NOMO-1 treated with DMSO at 0.1 percent for 48 hours (cell line): ENCODE measurements around the gene RPAP3.

Experiments used
- DNase-seq: peaks from one replicate; lab custom pipeline; 2025; ENCODE audit not compliant: unreplicated experiment; lab: John Stamatoyannopoulos, UW

The RPAP3 gene

GRCh38 chr12:47705566-47706425 lies at the start of gene RPAP3:
Gene RPAP3 (minus strand): TSS chr12:47706030. CDS start chr12:47702840, 3,190 bp downstream.
- peak; percentile 92 for DNase-seq

GRCh38 chr12:47754881-47755280 lies 49.1 kb upstream of the RPAP3 start:
- no peak for DNase-seq

DNA sequence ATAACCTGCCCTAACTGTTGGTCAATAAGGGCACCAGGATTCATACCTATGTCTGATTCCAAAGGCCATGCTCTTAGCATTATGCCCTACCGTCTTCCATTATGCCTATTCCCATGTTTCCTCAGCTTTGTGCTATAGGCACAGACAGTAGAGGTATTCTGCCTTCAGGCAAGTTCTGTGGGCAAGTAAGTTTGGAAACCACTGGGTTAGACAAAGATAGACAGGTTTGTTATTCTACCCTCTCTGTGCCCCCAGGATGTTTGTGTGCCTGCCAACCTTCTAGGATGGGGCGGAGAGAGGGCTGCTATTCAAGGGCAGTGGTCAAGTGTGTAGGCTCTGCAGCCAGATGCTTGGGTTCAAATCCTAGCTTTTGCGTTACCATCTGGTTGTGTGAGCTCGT lies 48.3 kb upstream of the RPAP3 start:
- DNase-seq, result no peak

- DNase-seq, result no peak
These were observed 47.5 kb upstream of the RPAP3 start for GRCh38 chr12:47753021-47754001.

- DNase-seq, result no peak
These were observed 46.7 kb upstream of the RPAP3 start for GRCh38 chr12:47752552-47752951.

DNA sequence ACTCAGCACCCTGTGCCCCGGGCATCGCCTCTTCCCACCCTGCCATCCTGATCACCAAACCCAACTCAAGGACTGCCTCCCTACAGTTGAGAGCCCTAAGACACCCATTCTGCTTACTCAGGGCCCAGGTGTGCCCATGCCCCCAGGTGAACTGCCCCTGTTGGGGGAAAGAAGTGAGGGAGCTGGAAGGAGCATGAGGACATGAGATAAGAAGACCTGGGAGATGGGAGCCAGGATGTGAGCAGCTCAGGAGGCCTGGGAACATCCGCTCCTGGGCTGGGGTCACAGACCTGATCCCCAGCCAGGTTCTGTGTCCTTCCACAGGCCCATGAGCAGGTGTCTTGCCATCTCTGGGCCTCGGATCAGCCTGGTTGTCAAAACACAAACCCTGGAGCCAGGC lies 46.3 kb upstream of the RPAP3 start:
- DNase-seq, result no peak

- no peak for DNase-seq
These were observed 45.7 kb upstream of the RPAP3 start for GRCh38 chr12:47751561-47751960.

- no peak for DNase-seq
These were observed 45.2 kb upstream of the RPAP3 start for GRCh38 chr12:47750916-47751470.

- peak; percentile 74 for DNase-seq
These were observed 44.5 kb upstream of the RPAP3 start for GRCh38 chr12:47750229-47750798.

DNA sequence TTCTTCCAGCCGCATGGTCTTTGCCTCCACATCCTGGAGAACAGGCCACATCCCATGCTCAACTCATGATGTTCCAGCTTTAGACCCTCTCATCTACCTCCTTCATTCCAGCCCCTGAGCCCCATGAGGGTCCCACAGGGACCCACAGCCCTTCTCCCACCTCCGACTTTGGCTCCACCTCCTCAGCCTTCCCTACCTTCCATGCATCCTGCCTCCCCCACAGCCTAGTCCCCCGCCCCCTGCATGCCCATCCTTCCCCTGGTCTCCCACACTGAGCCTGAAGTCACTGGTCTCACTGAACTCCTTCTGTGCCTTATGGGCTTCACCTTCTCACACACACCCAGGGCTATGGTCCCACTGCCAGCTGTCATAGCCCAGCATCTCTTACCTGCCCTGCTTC lies 43.1 kb upstream of the RPAP3 start:
- DNase-seq, result no peak

DNA sequence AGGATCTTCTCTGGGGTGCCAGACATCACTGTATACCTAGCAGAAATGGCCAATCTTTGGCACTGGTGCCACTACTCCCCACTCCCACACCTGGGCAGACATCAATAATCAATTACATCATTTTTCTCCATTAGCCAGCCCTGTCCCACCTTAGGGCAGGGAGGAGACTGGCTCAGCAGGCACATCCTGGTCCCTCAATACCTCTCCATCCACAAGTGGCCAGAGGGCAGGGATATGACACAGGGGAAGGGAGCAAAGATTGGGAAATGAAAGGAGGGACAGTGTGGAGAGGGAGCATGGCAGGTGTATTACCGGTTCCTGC lies 42.6 kb upstream of the RPAP3 start:
- DNase-seq, result no peak

DNA sequence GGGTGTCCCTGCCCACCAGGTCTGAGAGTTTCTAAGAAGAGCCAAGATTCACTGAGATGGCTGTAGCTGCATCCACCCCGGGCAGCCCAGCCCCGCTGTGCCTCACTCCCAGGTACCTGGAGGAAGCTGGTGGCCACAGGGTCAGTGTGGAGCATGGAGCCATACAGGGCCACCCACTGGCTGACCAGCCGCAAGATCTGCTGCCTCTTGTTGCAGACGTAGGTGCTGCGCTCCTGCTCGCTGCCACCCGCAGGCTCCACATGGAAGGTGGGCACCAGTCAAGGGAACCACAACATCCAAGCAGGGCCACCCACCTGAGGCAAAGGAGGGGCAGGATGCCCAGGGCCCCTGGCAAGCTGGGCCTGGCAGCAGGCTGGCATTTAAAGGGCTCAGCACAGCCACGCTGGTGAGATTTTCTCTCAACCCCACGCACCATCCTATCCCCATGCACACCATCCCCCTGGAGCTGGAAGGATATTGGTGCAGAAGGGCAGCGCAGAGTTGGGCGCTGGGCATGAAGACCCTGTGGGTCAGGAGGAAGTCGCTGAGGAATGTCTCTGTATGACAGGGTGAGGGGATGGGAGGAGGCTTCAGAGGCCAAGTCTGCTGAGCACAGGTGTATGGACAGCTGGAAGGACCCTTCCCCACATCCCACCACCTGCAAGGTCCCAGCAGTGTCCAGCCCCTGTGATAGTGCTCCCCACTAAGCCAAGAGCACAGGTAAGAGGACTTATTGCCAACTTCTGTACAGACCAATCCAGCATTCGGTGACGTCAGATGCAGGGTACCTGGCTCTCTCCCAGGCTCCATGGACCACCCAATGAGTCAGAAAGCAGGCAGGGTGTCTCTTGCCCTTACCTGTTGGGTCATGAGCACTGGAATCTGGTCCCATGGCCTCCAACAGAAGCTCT lies 42.0 kb upstream of the RPAP3 start:
- DNase-seq, result no peak

DNA sequence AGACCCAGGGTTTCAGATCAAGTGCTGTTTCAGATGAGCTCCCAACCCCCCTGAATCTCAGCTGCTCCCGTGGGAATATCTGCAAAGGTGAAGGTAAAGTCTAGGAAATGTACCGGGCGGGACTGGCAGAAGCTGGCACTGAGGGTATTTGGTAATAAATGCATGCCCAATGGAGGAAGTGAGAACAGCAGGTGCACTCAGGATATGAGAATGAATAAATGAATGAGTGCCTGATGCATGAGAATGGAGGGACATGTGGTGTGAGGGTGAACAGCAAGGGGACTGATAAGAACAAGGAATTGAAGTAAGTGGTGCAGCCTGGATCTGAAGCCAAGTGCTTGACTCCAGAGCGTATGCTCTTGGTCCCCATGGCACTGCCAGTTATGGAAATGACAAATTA lies 41.3 kb upstream of the RPAP3 start:
- DNase-seq, result no peak

DNA sequence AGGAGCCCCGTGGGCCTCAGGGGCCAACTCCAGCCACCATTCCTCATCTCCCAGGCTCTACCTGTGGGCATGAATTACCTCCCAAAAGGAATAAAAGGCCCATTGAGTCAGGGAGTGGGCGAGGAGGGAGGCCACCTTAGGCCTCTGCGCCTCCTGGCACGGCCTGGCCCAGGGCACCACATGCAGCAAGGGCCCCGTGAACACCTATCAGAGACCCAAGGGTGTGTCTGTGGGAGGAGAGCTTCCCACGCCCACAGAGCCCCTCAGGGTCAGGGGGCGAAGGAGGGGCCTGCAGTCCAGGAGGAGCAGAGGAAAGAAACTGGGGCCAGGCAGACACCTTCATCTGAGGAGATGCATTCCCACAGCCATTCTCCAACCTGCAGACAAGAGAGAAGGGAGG lies 40.7 kb upstream of the RPAP3 start:
- DNase-seq, result no peak

DNA sequence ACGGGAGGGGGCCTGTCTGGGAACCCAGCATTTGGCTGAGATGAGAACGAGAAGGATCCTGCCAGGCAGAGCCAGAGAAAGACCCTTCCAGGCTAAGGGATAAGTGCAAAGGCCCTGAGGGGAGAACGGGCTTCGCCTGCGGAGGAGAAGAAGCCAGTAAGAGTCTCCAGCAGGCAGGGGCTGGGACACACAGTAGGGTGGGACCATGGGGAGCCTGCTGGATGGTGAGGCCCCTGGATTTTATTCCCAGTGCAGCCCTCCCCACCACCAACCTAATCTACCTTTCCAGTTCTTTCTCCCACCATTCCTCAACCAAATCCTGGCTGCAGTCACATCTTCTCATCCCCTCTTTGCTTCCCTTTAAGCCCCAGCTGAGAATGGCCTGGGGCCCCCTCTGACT lies 40.2 kb upstream of the RPAP3 start:
- DNase-seq, result no peak

- DNase-seq, result no peak
These were observed 39.7 kb upstream of the RPAP3 start for GRCh38 chr12:47745485-47746041.

GRCh38 chr12:47744778-47745436 lies 39.1 kb upstream of the RPAP3 start:
- no peak for DNase-seq

- no peak for DNase-seq
These were observed 38.3 kb upstream of the RPAP3 start for GRCh38 chr12:47744005-47744651.

DNA sequence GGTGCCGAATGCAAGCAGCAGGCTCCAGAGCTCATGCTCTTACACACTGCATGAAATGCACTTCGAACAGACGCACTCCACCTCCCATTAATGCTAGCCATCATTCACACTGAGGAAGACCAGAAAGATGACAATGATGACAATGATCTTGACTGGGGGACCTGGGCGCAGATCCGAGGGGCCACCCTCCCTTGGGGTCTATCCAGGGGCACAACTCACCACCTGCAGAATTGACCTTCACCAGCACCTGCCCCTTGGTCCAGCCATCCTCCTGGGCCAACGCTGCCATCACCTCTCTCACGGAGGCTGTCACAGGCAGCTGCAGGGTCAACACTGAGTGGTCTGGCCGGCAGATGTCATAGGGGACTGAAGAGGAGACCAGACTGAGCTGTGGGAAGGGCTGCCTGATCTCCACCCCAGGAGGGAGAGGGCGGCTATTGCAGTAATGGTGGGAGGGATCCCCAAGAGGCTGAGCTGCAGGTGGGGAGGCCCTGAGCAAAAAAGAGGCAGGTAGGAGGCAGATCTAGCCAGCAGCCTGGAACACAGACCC lies 37.6 kb upstream of the RPAP3 start:
- DNase-seq, result no peak
